HepG2 (cell line): ENCODE results near the gene TOPBP1. TPM values are rescaled to one million over a fixed set of nuclear protein-coding genes. Genes with fewer than 3 reads are reported as not detected.

Experiments used
- ATF2 ChIP-seq: sonication (generic); formaldehyde crosslinking; IDR thresholded peaks from 2 replicates; pipeline ENCODE4 v1.4.0; 2020; ENCODE audit warnings: missing genetic modification reagents
- DR1 ChIP-seq: sonication (generic); formaldehyde crosslinking; IDR thresholded peaks from 2 replicates; pipeline ENCODE4 v1.8.0; 2021; ENCODE audit warnings: mild to moderate bottlenecking, missing genetic modification reagents, inconsistent platforms
- GLI4 ChIP-seq: sonication (generic); formaldehyde crosslinking; IDR thresholded peaks from 2 replicates; pipeline ENCODE4 v1.5.1; 2020; ENCODE audit warnings: missing genetic modification reagents, mild to moderate bottlenecking, moderate library complexity, borderline replicate concordance
- HOXA5 ChIP-seq: sonication (generic); formaldehyde crosslinking; IDR thresholded peaks from 2 replicates; pipeline ENCODE4 v1.4.0; 2020; ENCODE audit warnings: missing genetic modification reagents
- JDP2 ChIP-seq: sonication (generic); formaldehyde crosslinking; IDR thresholded peaks from 2 replicates; pipeline ENCODE4 v1.8.1; 2022; ENCODE audit warnings: missing genetic modification reagents, borderline replicate concordance
- KLF13 ChIP-seq: sonication (generic); formaldehyde crosslinking; IDR thresholded peaks from 2 replicates; pipeline ENCODE4 v1.4.0; 2020; ENCODE audit warnings: mild to moderate bottlenecking, missing genetic modification reagents
- MIER3 ChIP-seq: IDR thresholded peaks from 2 replicates; pipeline ENCODE4 v1.6.1; 2016; ENCODE audit warnings: missing compliant biosample characterization, borderline replicate concordance
- NFRKB ChIP-seq: fragments of 450-650 bp; IDR thresholded peaks from 2 replicates; pipeline ENCODE4 v1.6.1; 2017
- PAF1 ChIP-seq: IDR thresholded peaks from 2 replicates; pipeline ENCODE4 v1.6.1; 2016; ENCODE audit warnings: missing genetic modification reagents, missing compliant biosample characterization
- REST ChIP-seq, 2 experiments: IDR thresholded peaks; 2 replicates each; pipeline ENCODE4 v1.6.1; 2011 to 2012; ENCODE audit warnings: low read length in 2 of 2, borderline replicate concordance in 1 of 2, low read depth in 1 of 2, mild to moderate bottlenecking in 1 of 2, moderate library complexity in 1 of 2
- SALL2 ChIP-seq: sonication (generic); formaldehyde crosslinking; IDR thresholded peaks from 2 replicates; pipeline ENCODE4 v1.8.1; 2023; ENCODE audit warnings: mild to moderate bottlenecking, missing genetic modification reagents, inconsistent platforms
- SOX5 ChIP-seq: IDR thresholded peaks from 2 replicates; pipeline ENCODE4 v1.6.1; 2016; ENCODE audit warnings: borderline replicate concordance
- TCF7 ChIP-seq: sonication (generic); IDR thresholded peaks from 2 replicates; pipeline ENCODE4 v1.6.1; 2016; ENCODE audit warnings: antibody characterized with exemption, low read depth
- UBTF ChIP-seq: sonication (generic); formaldehyde crosslinking; IDR thresholded peaks from 2 replicates; pipeline ENCODE4 v1.4.0; 2020; ENCODE audit warnings: mild to moderate bottlenecking, missing genetic modification reagents
- ZBTB39 ChIP-seq: sonication (generic); formaldehyde crosslinking; IDR thresholded peaks from 2 replicates; pipeline ENCODE4 v1.5.0; 2020; ENCODE audit warnings: missing genetic modification reagents
- ZNF143 ChIP-seq: sonication (generic); formaldehyde crosslinking; IDR thresholded peaks from 2 replicates; pipeline ENCODE4 v1.4.0; 2020; ENCODE audit warnings: missing genetic modification reagents
- ZNF577 ChIP-seq: sonication (generic); formaldehyde crosslinking; IDR thresholded peaks from 2 replicates; pipeline ENCODE4 v1.4.0; 2020; ENCODE audit warnings: mild to moderate bottlenecking, low read depth, missing genetic modification reagents, borderline replicate concordance
- ZNF629 ChIP-seq: sonication (generic); formaldehyde crosslinking; conservative IDR thresholded peaks from 2 replicates; pipeline ENCODE4 v1.5.0; 2020; ENCODE audit warnings: missing genetic modification reagents
- ZNF670 ChIP-seq: sonication (generic); formaldehyde crosslinking; IDR thresholded peaks from 2 replicates; pipeline ENCODE4 v1.8.0; 2022; ENCODE audit warnings: mild to moderate bottlenecking, missing genetic modification reagents, borderline replicate concordance
- ZNF720 ChIP-seq: sonication (generic); formaldehyde crosslinking; IDR thresholded peaks from 2 replicates; pipeline ENCODE4 v1.4.0; 2020; ENCODE audit warnings: missing genetic modification reagents
- ZNF777 ChIP-seq: sonication (generic); formaldehyde crosslinking; IDR thresholded peaks from 2 replicates; pipeline ENCODE4 v1.4.0; 2020; ENCODE audit warnings: missing genetic modification reagents
- polyA plus RNA-seq, 8 experiments: library from polyadenylated mRNA; depleted of rRNA in 3 of 8; stranded (reverse) in 7 of 8; unstranded in 1 of 8; fragments of >200 nt; fragmentation: Illumina TruSeq in 4 of 8; extraction: Trizol in 4 of 8; gene quantifications; 2 replicates each; pipeline versions ENCODE4 v1.2.1 to v1.2.3, GENCODE V29; 2011 to 2016; ENCODE audit warnings: low read depth in 4 of 8, missing spikeins in 1 of 8, mixed read lengths in 1 of 8; ENCODE audit not compliant: insufficient read depth in 1 of 8
- total RNA-seq, 5 experiments: library from RNA; depleted of rRNA; stranded (reverse); fragments of >200 nt; fragmentation: Illumina TruSeq; extraction: Trizol; gene quantifications; 2 replicates each; pipeline ENCODE4 v1.2.3, GENCODE V29; 2016; ENCODE audit warnings: low read depth in 1 of 5

The TOPBP1 gene
- total and polyA plus RNA-seq, 2 of the 13 experiments (the other 11 are each of a cell fraction or from before 2014, with no cell fraction given): 24.3 to 42.9 TPM

GRCh38 chr3:133703915-133704314, 42.2 kb upstream of the TOPBP1 start (continued):
- TF ChIP-seq ZNF720 (CRISPR knock-in tag) (no peak), SOX5 (CRISPR knock-in tag) (peak; percentile 89), TCF7 (peak; percentile 62), ZNF577 (no peak), GLI4 (CRISPR knock-in tag) (no peak), NFRKB (no peak), KLF13 (CRISPR knock-in tag) (no peak), UBTF (CRISPR knock-in tag) (no peak; the same call in 1 of the 2 replicates), ZBTB39 (no peak), ZNF629 (CRISPR knock-in tag) (0 out of 2 replicates have a peak, but pooled peaks have one; percentile 9), ZNF143 (CRISPR knock-in tag) (no peak), DR1 (CRISPR knock-in tag) (no peak), ZNF670 (CRISPR knock-in tag) (peak; percentile 76; the same call in 1 of the 2 replicates), JDP2 (CRISPR knock-in tag) (no peak), SALL2 (CRISPR knock-in tag) (no peak), MIER3 (CRISPR knock-in tag) (peak; percentile 80; the same call in 1 of the 2 replicates), PAF1 (CRISPR knock-in tag) (no peak), ATF2 (CRISPR knock-in tag) (peak; percentile 31; the same call in 1 of the 2 replicates), REST (IDR thresholded peaks at IDR 0.05; ENCODE audit: borderline replicate concordance in 1 of 2, low read depth in 1 of 2, low read length in 2 of 2) (peak in 1 of 2 experiments; percentile 53; a peak in 1 of 4 replicates), ZNF777 (CRISPR knock-in tag) (no peak), HOXA5 (peak; percentile 67; the same call in 1 of the 2 replicates)
